Stimulated activated CD4-positive, alpha-beta T cell treated with anti-CD3 and anti-CD28 coated beads, Interleukin-2, amount 100 ng/mL, for 4 hours (primary cell): Measurements from ENCODE around the gene FAM3A.

Experiments used
- DNase-seq: peaks from one replicate; pipeline ENCODE4 v3.0.0-alpha.2; 2020; ENCODE audit warnings: low read depth

Gene FAM3A

GRCh38 chrX:154458954-154459778 lies 56.9 kb downstream of the FAM3A start:
- no peak for DNase-seq

GRCh38 chrX:154458116-154458953 lies 57.7 kb downstream of the FAM3A start, which contains the start of gene PLXNA3:
PLXNA3 (plus strand) TSS chrX:154458281; CDS start chrX:154460184, 1,903 bp downstream.
- peak; percentile 40 for DNase-seq

GRCh38 chrX:154457491-154458115 lies 58.4 kb downstream of the FAM3A start:
- DNase-seq, result peak; percentile 31
